UCSD-AML1 (cell line): ENCODE results near the gene MICALL2.

ENCODE experiments used
- DNase-seq: peaks from one replicate; lab custom pipeline; 2025; ENCODE audit not compliant: unreplicated experiment; lab: John Stamatoyannopoulos, UW

Gene MICALL2

GRCh38 chr7:1493571-1493970 is 34.3 kb upstream of the MICALL2 start:
- DNase-seq = no peak

GRCh38 chr7:1493129-1493528 is 33.9 kb upstream of the MICALL2 start:
- DNase-seq = no peak

- DNase-seq = no peak
Observed at GRCh38 chr7:1492640-1493039, 33.4 kb upstream of the MICALL2 start.

GRCh38 chr7:1492221-1492620 is 33.0 kb upstream of the MICALL2 start:
- DNase-seq = no peak

DNA sequence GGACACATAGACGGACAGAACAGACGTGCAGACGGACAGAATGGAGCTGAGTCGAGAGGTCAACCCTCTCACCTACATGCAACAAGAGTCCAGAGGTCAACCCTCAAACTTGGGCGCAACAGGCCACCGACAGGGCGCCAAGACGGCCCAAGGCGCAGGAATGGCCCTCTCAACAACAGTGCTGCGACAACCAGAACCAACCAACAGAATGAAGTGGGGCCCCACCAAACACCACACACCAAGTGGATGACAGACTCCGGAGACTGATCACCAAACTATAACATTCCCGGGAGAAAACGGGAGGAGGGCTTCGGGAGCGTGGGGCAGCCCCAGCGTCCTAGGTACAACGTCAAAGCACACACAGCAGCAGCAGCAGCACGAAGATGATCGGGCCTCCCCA is 31.6 kb upstream of the MICALL2 start:
- DNase-seq = no peak

- DNase-seq = no peak
Observed at GRCh38 chr7:1489336-1489735, 30.1 kb upstream of the MICALL2 start.

GRCh38 chr7:1488016-1488415 is 28.7 kb upstream of the MICALL2 start:
- no peak for DNase-seq

DNA sequence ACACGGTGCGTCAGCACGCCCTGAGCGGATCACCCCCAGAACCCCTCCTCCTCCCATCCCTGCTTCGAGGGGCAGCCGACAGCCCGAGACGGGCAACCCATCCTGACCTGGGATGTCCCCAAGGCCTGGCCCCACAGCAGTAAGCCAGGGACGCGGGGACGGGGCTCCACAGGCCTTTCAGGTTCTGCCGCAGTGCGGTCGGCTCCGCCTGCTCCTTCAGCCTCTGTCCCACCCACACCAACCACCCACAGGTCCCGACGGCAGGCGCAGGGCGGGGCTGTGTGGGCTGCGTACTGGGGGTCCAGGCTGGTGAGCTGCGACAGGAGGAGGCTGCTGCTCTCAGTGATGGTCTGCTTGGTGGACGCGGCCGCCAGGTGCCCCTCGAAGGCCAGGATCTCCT is 28.2 kb upstream of the MICALL2 start:
- DNase-seq = no peak

DNA sequence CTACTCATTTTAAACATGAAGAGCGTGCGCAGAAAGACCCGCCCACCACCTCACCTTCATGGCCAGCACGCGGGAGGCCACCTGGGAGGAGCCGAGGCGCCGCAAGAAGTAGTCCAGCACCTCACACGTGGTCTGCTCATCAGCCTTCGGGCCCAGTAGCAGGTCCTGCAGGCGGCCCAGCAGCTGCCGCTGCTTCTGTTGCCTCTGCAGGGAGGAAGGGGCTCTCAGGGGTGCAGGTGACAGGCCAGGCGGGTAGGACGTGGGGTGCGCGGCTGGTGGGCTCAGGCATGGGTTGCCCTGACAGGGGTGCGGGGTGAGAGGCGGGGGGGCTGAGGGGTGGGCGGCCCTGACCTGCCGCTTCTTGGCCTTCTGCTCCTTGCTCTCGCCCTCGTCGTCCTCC is 27.3 kb upstream of the MICALL2 start:
- DNase-seq = no peak

GRCh38 chr7:1485156-1485555 is 25.9 kb upstream of the MICALL2 start:
- DNase-seq = no peak

DNA sequence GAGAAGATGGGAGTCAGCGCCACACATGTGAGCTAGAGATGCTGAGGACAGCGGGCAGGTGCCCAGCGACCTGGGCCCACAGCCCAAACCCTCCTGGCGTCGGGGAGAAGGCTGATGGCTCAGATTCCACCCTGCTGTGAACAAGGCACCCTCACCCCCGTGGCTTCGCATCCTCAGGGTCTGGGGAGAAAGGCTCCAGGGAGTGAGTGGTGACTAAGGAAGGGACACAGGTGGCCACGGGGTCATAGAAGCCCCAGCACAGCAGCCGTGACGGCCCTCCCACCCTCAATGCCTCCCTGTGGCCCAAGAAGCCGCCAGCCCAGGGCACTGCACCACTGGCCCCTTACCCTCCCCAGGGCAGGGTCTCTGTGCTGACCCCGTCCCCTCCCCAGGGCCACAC is 25.3 kb upstream of the MICALL2 start:
- DNase-seq = no peak

DNA sequence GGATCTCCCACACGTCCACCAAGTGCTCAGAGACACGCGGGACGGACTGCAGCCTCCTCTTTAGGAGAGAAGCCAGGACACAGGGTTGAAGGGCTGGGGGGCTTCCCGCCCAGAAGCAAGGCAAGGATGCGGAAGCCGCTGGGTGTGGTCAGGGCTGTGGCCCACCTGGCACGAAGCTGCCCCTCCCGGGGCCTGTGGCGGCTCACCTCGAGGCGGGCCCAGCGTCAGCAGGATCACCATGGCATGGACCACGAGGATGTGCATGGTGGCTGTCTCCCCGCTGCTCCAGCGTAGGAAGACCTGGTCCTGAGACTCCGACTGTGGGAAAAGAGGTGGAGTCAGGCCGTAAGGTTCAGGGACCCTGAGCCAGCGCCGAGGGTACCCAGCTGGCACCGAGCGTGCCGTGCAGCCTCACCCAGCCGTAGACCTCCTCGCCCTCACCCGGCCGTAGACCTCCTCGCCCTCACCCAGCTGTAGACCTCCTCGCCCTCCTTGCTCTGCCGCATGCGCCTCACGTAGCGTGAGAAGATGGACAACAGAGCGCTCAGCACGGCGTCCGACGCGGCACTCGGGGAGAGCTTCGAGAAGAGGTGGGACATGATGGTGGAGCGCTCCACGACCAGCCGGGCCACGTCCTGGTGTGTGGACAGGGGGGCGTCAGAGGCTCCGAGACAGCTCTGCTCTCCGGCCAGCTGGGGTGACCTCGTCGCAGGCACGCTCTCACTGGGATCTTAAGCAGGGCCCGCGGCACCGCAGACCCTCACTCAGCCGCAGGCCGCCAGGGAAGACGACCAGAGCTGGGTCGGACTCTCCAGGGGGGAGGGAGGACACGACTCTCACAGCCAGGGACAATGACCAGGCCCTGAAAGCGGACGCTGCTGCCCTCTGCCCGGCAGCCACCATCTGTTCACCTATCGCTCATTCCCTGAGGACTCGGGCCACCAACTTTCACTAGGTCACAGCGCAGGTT is 24.6 kb upstream of the MICALL2 start:
- DNase-seq = no peak

DNA sequence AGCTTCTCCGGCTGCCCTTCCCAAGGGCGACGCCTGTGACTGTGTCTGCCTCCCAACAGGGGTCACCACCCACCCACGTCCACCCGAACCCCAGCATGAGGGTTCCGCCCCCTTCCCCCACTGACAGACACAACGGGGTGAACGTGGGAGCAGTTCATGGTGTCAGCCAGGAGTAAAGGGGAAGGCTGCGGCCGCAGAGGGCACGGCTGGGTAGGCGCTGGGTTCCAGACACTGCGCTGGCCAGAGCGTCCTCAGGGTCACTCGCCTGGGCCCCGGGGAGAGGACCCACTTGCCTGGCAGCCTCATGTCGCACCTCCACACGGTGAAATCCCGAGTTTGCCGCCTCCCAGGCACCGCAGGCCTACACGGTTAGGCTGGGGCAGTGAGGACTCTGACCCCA is 23.8 kb upstream of the MICALL2 start:
- no peak for DNase-seq

DNA sequence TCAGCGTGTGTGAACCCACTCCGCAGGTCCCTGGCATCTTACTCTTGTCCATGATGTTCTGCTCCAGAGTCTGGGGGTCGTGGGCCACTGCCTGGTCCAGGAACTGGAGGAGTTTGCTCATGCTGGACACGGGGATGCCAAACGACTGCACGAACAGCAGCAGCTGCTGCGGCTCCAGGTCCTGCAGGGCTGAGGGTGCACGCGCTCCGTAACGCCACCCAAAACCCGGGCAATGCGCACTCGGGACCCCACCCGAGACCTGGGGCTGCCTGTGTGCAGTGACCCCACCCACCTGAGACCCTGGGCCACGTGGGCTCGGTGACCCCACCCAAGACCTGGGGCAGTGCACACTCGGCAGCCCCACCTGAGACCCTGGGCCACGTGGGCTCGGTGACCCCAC is 22.0 kb upstream of the MICALL2 start:
- no peak for DNase-seq

GRCh38 chr7:1480670-1481069 is 21.4 kb upstream of the MICALL2 start:
- DNase-seq = no peak

GRCh38 chr7:1479287-1479686 is 20.0 kb upstream of the MICALL2 start:
- DNase-seq = no peak

DNA sequence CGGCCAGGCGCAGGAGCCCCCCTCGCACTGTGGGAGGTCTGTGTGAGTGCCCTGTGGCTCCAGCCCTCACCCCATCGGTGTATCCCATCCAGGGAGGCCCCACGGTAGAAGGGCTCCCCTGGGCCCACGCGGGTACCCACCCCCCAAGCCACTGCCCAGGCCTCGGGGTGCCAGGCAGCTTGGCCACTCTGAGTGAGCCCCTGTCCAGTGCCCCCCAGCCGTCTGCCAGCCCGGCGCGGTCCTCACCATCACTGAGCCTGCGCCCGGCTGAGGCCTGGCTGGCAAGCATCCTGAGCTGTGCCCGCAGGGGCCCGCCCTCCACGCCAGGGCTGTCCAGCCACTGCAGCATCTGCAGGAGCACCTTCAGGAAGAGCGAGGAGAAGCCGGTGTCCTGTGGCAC is 19.2 kb upstream of the MICALL2 start:
- no peak for DNase-seq

DNA sequence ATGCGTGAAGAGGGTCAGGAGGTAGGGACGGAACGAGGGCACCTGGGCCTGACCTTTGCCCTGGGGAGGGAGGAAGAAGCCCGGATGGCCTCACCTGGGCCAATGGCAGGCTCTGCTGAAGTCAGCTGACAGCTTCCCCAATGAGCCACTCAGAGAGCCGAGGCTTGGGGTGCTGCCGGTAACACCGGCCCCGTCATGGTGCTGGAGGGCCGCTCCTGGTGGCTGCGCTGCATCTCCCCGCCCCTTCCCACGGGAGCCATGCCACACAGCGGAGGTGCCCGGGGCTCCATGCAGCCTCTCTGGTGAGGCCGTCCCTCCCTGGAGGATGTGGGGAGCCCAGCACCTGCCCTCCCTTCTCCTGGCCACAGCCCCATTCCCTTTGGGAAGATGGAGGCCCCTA is 17.6 kb upstream of the MICALL2 start:
- no peak for DNase-seq

DNA sequence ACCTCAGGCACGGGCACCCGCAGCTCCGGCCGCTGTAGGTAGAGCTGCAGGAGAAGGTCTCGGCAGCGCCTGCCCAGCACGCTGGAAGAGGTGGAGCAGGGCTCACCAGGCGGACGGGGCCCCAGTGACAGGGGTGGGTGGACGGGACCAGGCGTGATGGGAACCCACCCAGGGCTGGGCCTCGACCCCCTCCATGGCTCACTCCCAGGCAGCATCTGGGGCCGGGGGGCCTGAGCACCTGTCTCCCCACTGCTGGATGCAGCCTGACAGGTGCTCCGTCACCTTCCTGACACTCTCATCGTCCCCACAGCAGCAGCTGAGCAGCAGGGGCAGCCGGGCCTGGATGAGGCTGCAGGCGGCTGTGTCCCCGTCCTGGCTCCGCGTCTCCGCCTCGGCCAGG is 16.7 kb upstream of the MICALL2 start:
- no peak for DNase-seq

DNA sequence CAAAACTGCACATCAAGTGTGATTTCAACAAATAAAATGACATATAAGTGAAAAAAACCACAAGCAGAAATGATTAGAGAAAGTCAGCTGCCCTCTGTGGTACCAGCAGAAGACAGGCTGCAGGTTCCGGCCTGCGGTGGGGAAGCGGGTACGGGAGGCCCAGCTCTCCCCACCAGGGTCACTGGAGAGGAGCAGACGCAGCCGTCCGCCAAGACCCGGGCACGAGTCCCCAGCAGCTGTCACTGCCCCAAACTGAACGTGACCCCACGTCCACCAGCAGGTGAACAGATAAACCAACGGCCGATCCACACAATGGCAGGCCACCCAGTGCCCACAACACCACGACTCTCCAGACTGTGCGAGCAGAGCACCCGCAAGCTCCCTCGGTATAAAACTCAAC is 16.1 kb upstream of the MICALL2 start:
- DNase-seq = no peak

- no peak for DNase-seq
Observed at GRCh38 chr7:1474736-1475135, 15.5 kb upstream of the MICALL2 start.

DNA sequence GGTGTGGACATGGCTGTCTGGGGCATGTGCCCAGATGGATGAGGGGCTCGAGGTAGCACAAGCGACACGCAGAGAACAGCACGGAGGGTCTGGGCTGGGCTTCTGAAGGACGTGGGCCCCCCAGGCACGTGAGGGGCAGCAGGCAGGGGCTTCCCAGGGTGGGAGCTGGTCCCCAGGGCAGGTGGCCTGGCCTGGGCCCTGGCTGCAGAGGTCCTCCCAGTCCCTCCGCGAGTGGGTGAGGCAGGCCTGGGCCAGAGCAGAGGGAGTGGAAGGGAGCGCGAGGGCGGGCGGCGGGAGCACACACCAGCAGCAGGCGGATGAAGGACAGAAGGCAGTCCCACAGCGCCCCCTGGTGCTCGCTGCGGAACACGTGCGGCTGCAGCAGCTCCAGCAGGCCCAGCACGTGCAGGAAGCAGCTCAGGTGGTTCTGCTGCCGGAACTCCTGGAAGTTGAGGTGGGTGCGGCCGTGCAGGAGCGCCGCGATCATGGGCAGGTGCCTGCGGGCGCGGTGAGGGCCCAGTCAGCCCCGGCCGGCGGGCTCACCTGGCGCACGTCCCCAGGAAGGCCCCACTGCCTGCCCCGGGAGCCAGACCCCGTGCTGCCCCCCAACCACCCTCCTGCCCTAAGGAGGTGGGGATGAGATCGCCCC is 14.7 kb upstream of the MICALL2 start:
- DNase-seq = peak; percentile 74
